GM21381 (cell line): ENCODE measurements around the gene NPLOC4.

Experiments
- ATAC-seq: cut with Tn5 transposase; IDR thresholded peaks from one replicate; pipeline ENCODE4 v1.9.1; 2021; ENCODE audit warnings: mild to moderate bottlenecking, moderate library complexity; ENCODE audit not compliant: unreplicated experiment

The NPLOC4 gene

GRCh38 chr17:81509972-81510784 is 126.7 kb downstream of the NPLOC4 start:
- ATAC-seq: no peak

GRCh38 chr17:81509207-81509971 is 127.5 kb downstream of the NPLOC4 start:
- no peak for ATAC-seq

GRCh38 chr17:81508639-81509206 is 128.2 kb downstream of the NPLOC4 start:
- ATAC-seq: no peak
